ENCODE measurements around the gene TMEM30A.

TMEM30A gene

DNA sequence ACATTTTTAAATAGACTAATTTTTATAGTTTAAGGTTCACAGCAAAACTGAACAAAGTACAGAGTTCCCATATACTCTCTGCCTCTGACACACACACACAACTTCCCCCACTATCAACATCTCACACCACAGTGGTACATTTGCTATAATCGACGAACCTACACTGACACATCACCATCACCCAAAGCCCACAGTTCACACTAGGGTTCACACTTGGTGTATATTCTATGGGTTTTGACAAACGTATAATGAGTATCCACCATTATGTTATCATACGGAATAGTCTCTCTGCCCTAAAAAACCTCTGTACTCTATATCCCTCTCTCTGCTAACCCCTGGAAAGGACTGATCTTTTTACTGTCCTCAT lies 15.6 kb downstream of the TMEM30A start (continued):
- TF ChIP-seq, protein P1, sequence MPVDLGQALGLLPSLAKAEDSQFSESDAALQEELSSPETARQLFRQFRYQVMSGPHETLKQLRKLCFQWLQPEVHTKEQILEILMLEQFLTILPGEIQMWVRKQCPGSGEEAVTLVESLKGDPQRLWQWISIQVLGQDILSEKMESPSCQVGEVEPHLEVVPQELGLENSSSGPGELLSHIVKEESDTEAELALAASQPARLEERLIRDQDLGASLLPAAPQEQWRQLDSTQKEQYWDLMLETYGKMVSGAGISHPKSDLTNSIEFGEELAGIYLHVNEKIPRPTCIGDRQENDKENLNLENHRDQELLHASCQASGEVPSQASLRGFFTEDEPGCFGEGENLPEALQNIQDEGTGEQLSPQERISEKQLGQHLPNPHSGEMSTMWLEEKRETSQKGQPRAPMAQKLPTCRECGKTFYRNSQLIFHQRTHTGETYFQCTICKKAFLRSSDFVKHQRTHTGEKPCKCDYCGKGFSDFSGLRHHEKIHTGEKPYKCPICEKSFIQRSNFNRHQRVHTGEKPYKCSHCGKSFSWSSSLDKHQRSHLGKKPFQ (tag by site-specific recombination; IDR thresholded peaks at IDR 0.05) = peak; percentile 99
- TF ChIP-seq, protein P2, sequence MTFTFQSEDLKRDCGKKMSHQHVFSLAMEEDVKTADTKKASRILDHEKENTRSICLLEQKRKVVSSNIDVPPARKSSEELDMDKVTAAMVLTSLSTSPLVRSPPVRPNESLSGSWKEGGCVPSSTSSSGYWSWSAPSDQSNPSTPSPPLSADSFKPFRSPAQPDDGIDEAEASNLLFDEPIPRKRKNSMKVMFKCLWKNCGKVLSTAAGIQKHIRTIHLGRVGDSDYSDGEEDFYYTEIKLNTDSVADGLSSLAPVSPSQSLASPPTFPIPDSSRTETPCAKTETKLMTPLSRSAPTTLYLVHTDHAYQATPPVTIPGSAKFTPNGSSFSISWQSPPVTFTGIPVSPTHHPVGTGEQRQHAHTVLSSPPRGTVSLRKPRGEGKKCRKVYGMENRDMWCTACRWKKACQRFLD (tag by site-specific recombination; IDR thresholded peaks at IDR 0.05) = no peak

DNA sequence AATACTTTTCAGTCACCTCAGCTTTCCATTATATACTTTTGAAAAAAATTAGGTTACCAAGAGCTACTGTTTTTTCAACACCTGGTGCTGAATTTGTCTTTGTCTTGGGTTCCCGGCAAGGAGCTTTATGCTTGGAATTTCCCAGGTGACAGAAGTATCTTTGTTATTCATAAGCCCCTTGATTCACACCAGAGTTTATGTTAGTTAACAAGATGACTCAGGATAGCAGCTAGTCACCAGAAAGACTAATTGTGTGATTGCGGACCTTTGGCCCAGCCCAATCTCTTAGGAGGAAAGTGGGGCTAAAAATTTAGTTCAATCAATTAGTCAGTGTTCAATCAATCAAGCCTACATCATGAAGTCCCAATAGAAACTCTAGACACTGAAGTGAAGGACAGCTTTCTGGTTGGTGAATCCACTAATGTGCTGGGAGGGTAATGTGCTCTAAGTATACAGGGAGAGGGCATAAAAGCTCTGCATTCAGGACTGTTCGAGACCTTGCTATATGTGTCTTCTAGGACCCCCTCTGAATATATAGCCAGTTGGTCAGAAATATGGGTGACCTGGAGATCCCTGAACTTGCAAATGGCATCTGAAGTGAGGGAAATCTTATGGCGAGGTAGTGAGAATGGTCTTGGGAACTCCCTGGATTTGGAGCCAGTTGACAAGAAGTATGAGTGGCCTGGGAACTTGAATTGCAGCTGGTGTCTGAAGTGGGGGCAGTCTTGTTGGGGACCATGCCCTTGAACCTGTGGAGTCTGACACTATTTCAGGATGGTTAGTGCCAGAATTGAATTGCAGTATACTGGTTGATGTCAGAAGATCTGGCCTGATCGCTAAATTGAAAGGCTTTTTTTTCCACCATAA lies 16.2 kb downstream of the TMEM30A start:
- Histone ChIP-seq H3K9me3 (ENCODE audit: control insufficient read depth, insufficient read depth, low read depth, low read length) (0 out of 2 replicates have a peak, but pooled peaks cover 2% of the 10 kb centered on the region), H3K4me3 (ENCODE audit: low read depth, low read length) (no peak overlapping the region), H3K27ac (ENCODE audit: extremely low read depth, low read depth, low read length) (no peak overlapping the region), H3K4me1 (ENCODE audit: control insufficient read depth, insufficient read depth, low read length) (peaks cover 14% of the 10 kb centered on the region), H3K36me3 (ENCODE audit: control insufficient read depth in 2 of 2, insufficient read depth in 1 of 2, low read length in 2 of 2) (peaks cover 11 to 36% of the 10 kb centered on the region in 2 experiments; a peak in 2 of 3 replicates)
- POLR2A ChIA-PET = interaction anchor here (0.6 to 2.0 kb wide), 4 partner anchors 14 to 257 kb away, joined by 3 to 6 read pairs (median 4); partner anchors contain the start of genes COX7A2 and TMEM30A
- TF ChIP-seq SP3 (tag by site-specific recombination; IDR thresholded peaks at IDR 0.05) (no peak), ZNF510 (tag by site-specific recombination; IDR thresholded peaks at IDR 0.05; ENCODE audit: insufficient replicate concordance) (no peak), SP2 (tag by site-specific recombination; IDR thresholded peaks at IDR 0.05) (no peak), ZNF664 (tag by site-specific recombination; IDR thresholded peaks at IDR 0.05) (no peak), ZEB2 (tag by site-specific recombination; IDR thresholded peaks at IDR 0.05) (no peak), KLF10 (tag by site-specific recombination; IDR thresholded peaks at IDR 0.05) (no peak), ZNF473 (tag by site-specific recombination; IDR thresholded peaks at IDR 0.05) (no peak), ZNF707 (tag by site-specific recombination; IDR thresholded peaks at IDR 0.05) (no peak), ZNF214 (tag by site-specific recombination; IDR thresholded peaks at IDR 0.05; ENCODE audit: borderline replicate concordance) (peak; percentile 55; the same call in 1 of the 2 replicates), ZNF623 (tag by site-specific recombination; IDR thresholded peaks at IDR 0.05) (no peak), ZNF549 (tag by site-specific recombination; IDR thresholded peaks at IDR 0.05) (no peak), ZNF677 (tag by site-specific recombination; IDR thresholded peaks at IDR 0.05) (peak; percentile 96), HOXD13 (CRISPR knock-in tag; IDR thresholded peaks at IDR 0.05; ENCODE audit: borderline replicate concordance) (no peak), ZNF791 (tag by site-specific recombination; IDR thresholded peaks at IDR 0.05) (no peak), ZNF121 (tag by site-specific recombination; IDR thresholded peaks at IDR 0.05) (no peak), KLF8 (tag by site-specific recombination; IDR thresholded peaks at IDR 0.05) (no peak)
- TF ChIP-seq, protein P3, sequence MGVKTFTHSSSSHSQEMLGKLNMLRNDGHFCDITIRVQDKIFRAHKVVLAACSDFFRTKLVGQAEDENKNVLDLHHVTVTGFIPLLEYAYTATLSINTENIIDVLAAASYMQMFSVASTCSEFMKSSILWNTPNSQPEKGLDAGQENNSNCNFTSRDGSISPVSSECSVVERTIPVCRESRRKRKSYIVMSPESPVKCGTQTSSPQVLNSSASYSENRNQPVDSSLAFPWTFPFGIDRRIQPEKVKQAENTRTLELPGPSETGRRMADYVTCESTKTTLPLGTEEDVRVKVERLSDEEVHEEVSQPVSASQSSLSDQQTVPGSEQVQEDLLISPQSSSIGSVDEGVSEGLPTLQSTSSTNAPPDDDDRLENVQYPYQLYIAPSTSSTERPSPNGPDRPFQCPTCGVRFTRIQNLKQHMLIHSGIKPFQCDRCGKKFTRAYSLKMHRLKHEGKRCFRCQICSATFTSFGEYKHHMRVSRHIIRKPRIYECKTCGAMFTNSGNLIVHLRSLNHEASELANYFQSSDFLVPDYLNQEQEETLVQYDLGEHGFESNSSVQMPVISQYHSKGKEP (tag by site-specific recombination; IDR thresholded peaks at IDR 0.05) = no peak
- TF ChIP-seq, protein P2 (tag by site-specific recombination; IDR thresholded peaks at IDR 0.05) = no peak
- CTCF ChIA-PET = interaction anchor here (0.6 to 3.2 kb wide), 26 partner anchors 10 to 1477 kb away, joined by 3 to 55 read pairs (median 8); partner anchors contain the start of gene TMEM30A

Measured in HEK293 (cell line).